NCI-H1105 treated with DMSO at 0.1 percent for 48 hours (cell line): ENCODE data around the gene IL12B.
A peak's percentile ranks its signal among the peaks of the same experiment; 100 is the strongest.
"Not testable (repeated sequence)": the region's sequence is repeated elsewhere in the genome, so short reads cannot be mapped to it uniquely, and the experiment has no call there.

Experiments
- DNase-seq: peaks from one replicate; lab custom pipeline; 2025; lab: John Stamatoyannopoulos, UW

The IL12B gene

GRCh38 chr5:159330131-159330800, at the start of gene IL12B:
Gene IL12B, minus strand, starts transcription at chr5:159330487. Its CDS starts 3,705 bp downstream, at chr5:159326782.
- no peak for DNase-seq

DNA sequence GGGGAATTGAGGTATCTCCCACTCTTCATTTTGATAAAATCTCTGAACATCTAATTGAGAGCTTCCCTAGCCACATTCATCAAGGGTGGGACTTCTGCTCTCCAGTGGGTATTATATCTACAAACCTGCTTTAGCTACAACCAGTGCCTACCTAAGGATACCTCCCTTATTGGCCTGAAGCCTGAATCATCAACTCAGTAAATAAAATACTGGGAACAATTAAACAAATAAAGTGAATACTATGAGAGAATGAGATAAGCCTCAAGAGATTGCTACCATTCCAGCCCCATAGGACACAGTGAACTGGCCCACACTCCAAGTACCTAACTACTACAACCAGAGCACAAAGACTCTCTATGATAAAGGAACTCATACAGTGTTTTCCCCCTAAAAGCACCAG, 47.4 kb upstream of the IL12B start:
- no peak for DNase-seq

DNA sequence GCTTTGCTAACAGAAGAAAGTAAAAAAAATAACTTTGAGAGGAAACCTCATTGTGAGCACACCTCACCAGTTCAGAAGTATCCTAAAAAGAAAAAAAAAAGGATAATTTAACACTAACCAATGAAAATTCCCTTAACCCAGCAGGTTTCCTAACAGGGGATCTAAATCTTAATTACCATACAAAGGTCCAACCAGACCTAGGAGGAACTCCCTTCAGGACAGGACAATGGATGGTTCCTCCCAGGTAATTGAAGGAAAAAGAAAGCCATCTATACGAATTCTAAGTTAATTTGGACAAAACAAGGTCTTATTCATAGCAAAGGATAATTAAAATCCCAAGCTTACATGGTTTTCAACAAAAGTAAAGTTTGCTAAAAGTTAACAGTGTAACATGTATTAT, 37.6 kb upstream of the IL12B start:
- not testable (repeated sequence) for DNase-seq

GRCh38 chr5:159366776-159367175, 36.5 kb upstream of the IL12B start:
- DNase-seq = not testable (repeated sequence)

- DNase-seq = no peak
Measured at GRCh38 chr5:159362220-159362619, 31.9 kb upstream of the IL12B start.

GRCh38 chr5:159359871-159360270, 29.6 kb upstream of the IL12B start:
- DNase-seq = not testable (repeated sequence)

GRCh38 chr5:159359408-159359807, 29.1 kb upstream of the IL12B start:
- DNase-seq = no peak

- DNase-seq = no peak
Measured at GRCh38 chr5:159353661-159354252, 23.5 kb upstream of the IL12B start.

DNA sequence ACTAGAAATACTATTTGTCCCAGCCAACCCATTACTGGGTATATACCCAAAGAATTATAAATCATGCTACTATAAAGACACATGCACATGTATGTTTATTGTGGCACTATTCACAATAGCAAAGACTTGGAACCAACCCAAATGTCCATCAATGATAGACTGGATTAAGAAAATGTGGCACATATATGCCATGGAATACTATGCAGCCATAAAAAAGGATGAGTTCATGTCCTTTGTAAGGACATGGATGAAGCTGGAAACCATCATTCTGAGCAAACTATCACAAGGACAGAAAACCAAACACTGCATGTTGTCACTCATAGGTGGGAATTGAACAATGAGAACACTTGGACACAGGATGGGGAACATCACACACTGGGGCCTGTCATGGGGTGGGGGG, 20.4 kb upstream of the IL12B start:
- DNase-seq = not testable (repeated sequence)

- not testable (repeated sequence) for DNase-seq
Measured at GRCh38 chr5:159350216-159350615, 19.9 kb upstream of the IL12B start.

DNA sequence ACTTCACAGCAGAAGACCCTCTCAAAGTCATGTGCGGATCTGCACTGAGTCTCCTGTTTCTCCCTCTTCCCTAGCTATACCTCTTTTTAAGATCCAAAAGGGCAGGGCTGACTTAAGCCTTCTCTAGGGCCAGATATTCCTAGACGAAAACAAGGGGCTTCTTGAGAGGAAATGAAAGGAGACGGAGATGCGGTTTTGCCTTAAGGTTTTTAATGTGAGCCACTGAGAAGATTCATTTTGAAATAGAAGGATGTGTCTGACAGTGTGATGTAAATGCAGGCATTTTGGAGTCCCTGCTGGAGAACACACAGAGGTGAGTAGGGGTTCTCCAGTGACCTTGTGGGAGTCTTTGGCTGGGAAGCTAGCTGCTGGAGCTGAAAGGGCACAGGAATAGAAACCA, 15.6 kb upstream of the IL12B start:
- DNase-seq = no peak

GRCh38 chr5:159345336-159345735, 15.0 kb upstream of the IL12B start:
- no peak for DNase-seq

DNA sequence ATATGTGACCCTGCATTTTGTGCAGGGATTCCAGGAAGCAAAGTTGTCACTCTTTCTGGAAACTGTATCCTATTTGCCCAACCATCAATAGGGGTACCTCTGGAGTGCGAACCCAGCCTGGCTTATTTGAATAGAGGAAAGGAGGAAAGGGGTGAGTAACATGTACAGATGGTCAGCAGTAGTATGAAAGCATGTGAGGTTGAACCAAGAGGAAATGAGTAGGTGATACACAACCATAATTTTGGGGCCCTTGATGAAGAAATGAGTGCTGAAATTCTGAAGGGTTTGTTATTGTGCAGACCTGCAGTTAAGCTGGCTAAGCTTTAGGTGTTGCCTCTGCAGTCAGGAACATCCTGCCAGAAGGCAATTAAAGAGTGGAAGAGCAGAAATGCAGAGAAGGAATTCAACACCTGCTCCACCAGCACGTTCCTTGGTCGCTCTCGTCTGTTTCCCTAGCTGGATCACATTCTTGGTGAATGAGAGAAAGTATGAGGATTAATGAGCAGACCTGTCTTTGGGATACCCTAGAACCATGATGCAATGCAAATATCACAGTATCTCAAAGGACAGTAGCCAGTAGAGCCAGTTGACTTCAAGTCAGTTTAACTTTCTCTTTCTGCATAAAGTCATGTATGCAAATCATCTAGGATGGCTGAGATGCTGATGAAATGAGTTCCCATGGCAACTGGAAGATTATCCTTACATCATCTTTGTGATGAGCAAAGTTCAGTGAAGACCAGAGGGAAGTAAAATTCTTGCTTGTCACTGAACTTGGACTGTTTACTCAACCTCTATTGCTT, 13.2 kb upstream of the IL12B start:
- DNase-seq = no peak

DNA sequence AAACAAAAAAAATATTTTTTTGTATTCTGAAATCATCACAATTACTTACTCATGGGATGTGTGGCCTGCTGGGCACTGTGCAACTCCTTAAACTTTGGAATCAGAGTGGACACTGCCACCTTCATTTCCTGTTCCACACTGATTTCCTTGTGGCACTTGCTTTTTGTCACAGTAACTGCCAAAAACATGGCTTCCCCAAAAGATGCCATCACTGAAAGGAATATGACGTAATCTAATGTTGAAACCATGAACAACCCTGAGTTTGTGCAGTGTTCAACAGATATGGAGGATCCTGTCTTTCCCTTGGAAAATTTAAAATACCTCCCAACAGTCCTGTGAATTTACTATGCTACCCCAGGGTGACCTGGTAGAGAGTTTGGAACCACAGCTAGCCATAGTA, 12.6 kb upstream of the IL12B start:
- no peak for DNase-seq

- DNase-seq = peak; percentile 72
Measured at GRCh38 chr5:159341906-159342310, 11.6 kb upstream of the IL12B start.

DNA sequence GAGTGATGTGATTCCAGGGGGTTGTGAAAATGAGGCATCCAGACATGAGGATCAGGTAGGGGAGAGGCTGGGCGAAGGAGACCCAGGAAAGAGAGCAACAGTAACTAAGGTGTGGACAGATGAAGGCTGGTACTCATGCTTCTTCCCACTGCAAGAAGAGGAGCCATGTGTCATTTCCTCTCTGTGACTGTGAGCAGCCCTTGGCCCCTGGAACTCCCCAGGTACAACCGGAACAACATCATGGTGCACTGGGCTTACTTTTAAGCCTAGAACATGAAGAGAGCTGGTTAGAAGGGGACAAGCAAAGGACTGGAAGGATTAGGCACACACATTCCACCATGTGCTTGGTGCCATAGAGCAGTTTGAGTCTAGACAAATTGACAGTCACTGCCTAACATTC, 10.9 kb upstream of the IL12B start:
- no peak for DNase-seq

DNA sequence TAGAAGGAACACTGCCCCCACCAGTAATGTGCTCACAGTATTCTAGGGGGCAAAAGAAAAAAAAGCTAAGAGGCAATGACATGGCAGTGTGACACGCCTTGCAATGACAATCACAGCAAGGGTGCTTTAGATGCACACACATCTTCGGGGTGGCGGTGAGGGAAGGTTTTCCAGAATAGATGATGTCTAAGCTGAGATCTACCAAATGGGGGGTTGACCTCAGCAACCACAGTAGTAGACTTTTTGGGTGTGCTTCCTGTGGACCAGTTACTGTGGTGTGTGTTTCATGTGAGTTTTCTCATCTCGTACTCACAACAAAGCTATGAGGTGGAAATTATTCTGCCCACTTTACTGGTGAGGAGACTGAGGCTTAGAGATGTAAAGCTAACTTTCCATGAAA, 10.2 kb upstream of the IL12B start:
- DNase-seq = no peak

GRCh38 chr5:159339460-159339859, 9.2 kb upstream of the IL12B start:
- DNase-seq = no peak

DNA sequence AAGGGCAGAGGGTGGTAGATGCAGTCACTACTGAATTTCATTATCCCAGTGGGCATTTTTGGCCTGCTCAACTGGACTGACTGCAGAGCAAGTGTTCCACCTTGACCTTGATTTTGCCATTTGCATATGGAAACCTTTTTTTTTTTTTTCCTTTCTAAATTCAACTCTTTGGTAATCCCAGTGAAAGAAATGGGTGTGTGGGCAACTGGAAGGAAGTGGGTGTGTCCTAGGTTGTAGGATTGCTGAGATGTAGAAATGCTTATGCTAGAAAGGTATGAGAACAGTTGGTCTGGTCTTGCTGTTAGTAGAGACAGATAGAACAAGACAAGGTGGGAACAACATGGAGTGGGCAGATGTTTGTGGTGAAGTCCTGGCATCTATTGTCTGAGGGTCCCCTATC, 7.8 kb upstream of the IL12B start:
- DNase-seq = no peak

DNA sequence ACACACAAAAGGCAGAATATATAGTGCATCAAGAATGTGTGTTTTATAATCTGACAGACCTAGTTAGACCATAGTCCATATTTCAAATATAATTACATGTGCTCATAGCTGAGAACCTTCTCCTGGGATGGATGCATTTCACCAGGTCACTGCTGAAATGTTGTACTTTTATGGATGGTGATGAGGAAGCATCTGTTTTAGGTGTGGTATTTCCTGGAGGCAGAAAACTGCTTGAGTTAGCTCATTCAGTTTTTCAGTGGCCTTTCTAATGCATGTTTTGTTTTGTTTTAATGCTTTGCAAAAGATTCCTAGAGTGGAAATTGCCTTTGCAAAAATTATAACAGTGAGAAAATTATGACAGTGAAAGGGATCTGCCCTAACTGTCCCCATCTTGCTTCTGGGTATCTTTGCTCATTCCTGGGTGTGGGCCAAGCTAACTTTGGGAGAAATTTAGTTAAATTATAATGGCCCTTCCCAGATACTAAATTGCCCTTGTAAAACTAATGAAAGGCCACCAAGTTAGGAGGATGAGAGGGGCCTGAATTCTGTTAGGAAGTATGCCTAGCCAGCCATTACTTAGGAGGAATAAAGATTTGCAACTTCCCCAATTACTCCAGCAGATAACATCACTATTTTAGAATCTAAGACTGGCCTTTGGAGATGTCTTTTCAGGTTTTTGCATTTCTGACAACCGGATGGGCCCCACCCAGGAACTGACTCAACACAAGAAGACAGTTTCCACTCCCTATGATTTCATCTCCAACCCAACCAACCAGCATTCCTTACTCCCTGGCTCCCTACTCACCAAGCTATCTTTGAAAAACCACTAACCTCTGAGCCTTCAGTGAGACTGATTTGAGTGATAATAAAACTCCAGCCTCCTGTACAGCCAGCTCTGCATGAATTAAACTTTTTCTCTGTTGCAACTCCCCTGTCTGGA, 7.0 kb upstream of the IL12B start:
- no peak for DNase-seq

GRCh38 chr5:159336586-159336985, 6.3 kb upstream of the IL12B start:
- no peak for DNase-seq

- DNase-seq = no peak
Measured at GRCh38 chr5:159333545-159333925, 3.2 kb upstream of the IL12B start.
